Spleen (tissue), 7 donors: ENCODE measurements around the gene JMJD1C.

Source experiments
- POLR2A ChIP-seq, 3 donors: fragments of 450-650 bp; IDR thresholded peaks; one replicate each; pipeline ENCODE4 v1.5.1; 2017; ENCODE audit warnings: antibody characterized with exemption in 3 of 3, mild to moderate bottlenecking in 1 of 3
- POLR2AphosphoS5 ChIP-seq, 3 donors: sonication (generic); formaldehyde crosslinking; IDR thresholded peaks; one replicate each; pipeline ENCODE4 v1.5.1; 2017; ENCODE audit warnings: antibody characterized with exemption in 3 of 3
- TF ChIP-seq, protein P1 (sequence below), 11 experiments: fragments of 200-600 bp in 7 of 11; fragments of 450-650 bp in 4 of 11; sonication (generic) in 4 of 11; IDR thresholded peaks in 8 of 11; conservative IDR thresholded peaks in 3 of 11; 1 replicate in 7 of 11; 2 replicates in 4 of 11; pipeline versions ENCODE4 v1.4.0 to v1.8.0; 2016 to 2021; ENCODE audit warnings: antibody characterized with exemption in 11 of 11, inconsistent platforms in 4 of 11, mild to moderate bottlenecking in 1 of 11
- donor health status: DM: no; HTN: no; CAD: no; lungs with moderate emphysema.
- donor health status: DM: no; HTN: no; CAD: no.
- donor health status: DM: no; HTN: no; CAD: no.

- TF ChIP-seq, protein P1, sequence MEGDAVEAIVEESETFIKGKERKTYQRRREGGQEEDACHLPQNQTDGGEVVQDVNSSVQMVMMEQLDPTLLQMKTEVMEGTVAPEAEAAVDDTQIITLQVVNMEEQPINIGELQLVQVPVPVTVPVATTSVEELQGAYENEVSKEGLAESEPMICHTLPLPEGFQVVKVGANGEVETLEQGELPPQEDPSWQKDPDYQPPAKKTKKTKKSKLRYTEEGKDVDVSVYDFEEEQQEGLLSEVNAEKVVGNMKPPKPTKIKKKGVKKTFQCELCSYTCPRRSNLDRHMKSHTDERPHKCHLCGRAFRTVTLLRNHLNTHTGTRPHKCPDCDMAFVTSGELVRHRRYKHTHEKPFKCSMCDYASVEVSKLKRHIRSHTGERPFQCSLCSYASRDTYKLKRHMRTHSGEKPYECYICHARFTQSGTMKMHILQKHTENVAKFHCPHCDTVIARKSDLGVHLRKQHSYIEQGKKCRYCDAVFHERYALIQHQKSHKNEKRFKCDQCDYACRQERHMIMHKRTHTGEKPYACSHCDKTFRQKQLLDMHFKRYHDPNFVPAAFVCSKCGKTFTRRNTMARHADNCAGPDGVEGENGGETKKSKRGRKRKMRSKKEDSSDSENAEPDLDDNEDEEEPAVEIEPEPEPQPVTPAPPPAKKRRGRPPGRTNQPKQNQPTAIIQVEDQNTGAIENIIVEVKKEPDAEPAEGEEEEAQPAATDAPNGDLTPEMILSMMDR (IDR thresholded peaks at IDR 0.05 in 8 of 11, conservative IDR thresholded peaks at IDR 0.05 in 3 of 11) = no peak
- TF ChIP-seq POLR2AphosphoS5 (IDR thresholded peaks at IDR 0.05) (no peak), POLR2A (IDR thresholded peaks at IDR 0.05) (no peak)
Measured at GRCh38 chr10:63229161-63229560, 236.6 kb downstream of the JMJD1C start.
